Left lobe of liver (tissue), 2 donors: ENCODE measurements around the gene AP2B1. TPM values are rescaled to one million over a fixed set of nuclear protein-coding genes. Genes with fewer than 3 reads are reported as not detected.

Experiments
- ATAC-seq: fragments of 200-7000 bp; cut with Tn5 transposase; one replicate; pipeline ENCODE4 v1.9.1; 2020; ENCODE audit warnings: mild to moderate bottlenecking, moderate library complexity
- DNase-seq: peaks from one replicate; pipeline ENCODE4 v3.0.0-alpha.2; 2020; ENCODE audit warnings: low spot score
- total RNA-seq: library from RNA; stranded (reverse); gene quantifications from one replicate; pipeline ENCODE4 v1.2.1, GENCODE V29; 2021
- donor health status: DM: no; HTN: no; CAD: no; lungs with moderate emphysema.
- donor health status: DM: no; HTN: yes; CAD: no.

Gene AP2B1
- total RNA-seq, 1 donor from 2014 or later = 39.6 TPM

DNA sequence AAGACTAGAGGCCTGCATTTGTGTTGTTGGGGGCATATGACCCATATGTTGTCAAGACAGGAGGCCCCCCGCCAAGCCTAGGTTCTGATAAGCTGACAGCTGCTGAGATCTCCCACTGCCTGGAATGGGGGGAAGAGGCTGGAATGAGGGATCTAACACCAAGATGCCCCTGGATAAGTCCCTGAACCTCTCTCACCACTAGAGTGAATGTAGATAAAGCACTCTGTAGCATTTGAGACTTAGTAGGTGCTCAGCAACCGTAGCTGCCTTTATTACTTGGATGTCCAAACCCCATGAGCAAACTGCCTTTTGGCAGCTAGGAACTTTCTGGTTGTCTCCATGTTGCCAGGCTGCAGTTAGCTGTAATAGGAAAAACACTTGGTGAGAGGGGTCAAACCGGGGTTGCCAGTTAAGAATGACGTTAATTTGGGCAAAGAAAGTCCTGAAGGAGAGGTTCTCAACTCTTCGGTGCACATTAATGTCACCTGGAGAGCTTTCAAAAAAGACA is 139.9 kb downstream of the AP2B1 start:
- ATAC-seq = no peak
- DNase-seq = no peak

DNA sequence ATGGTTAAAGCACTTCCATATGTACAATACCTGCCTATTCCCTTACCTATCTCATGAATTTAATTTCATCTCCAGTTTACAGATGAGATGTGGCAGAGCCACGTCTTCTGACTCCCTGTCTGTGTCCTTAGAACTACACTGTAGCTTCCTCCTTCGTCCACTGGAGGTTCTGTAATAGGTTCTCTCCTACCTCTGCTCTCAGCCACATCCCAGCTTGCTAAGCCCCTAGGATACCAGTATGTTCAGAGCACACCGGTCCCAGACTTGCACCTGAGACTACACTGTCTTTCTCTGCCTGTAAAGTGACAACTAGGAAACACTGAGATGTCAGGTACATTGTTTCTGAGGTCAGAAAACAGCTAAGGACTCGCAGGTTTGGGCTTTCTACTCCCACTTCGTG is 140.5 kb downstream of the AP2B1 start:
- DNase-seq = no peak
- ATAC-seq = no peak

DNA sequence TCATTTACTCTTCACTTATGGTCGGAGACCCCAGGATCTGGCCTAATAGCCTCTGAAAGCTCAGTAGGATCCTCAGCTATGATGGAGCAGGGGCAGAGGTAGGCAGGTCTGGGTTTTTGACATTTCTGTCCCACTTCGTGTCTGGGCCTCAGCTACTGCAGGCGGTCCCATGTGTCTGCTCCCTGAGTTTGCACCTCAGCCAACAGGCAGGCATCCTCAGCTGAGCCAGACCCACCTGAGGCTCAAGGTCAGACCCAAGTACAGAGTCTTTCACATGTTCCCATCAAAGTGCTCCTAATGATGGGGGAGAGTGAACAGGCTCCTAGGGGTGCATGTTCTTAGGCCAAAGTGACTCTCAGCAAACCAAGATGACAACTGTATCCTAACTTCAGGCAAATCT is 141.4 kb downstream of the AP2B1 start:
- DNase-seq (no peak), ATAC-seq (no peak)

- ATAC-seq (no peak), DNase-seq (peak; percentile 31)
Observed at GRCh38 chr17:35729405-35729833, 142.3 kb downstream of the AP2B1 start.

- ATAC-seq (no peak), DNase-seq (peak; percentile 5)
Observed at GRCh38 chr17:35730400-35731005, 143.4 kb downstream of the AP2B1 start.

GRCh38 chr17:35731239-35731916 is 144.3 kb downstream of the AP2B1 start, which contains the start of gene RASL10B:
RASL10B (plus strand) TSS chr17:35731639; CDS start chr17:35735185, 3,546 bp downstream.
- DNase-seq (peak; percentile 44), ATAC-seq (peak; percentile 89)

DNA sequence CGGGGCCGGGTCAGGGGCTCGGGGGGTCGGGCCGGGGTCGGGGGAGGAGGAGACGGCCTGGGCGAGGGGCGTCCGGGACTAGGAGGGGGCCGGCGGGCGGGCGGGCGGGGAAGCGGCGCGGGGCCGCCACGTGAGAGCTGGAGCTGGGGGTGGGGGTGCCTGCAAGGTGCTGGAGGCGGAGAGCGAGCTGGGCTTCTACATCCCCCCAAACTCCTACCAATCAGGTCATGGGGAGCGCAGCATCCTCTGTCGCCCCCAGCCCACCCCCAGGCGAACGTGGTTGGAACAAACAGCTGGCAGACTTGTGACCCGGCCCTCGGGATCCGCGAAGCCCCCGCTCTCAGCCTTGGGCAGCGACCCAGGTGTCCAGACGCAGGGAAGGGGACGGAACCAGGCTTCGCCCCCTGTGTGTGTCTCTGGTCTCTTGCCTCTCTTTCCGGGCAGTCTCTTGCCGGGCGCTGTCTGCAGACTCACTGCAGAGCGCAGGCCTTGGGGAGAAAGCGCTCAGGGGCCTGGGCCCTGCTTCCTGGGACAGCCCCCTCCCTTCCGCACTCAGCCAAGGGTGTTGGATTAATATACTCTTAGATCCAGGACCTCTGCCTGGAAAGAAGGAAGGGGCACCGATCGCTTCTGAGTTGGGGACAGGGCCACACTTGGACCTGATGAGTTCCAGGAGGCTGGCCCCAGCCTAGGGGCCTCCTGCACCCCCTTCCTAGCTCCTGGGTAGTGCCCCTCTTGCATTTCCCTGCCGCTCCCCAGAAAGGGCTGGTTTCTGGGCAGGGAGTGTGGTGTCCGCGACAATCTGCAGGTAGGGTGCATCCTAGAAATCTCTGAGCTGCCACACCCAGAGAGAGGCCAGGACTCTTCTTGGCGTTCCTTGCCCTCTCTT is 145.0 kb downstream of the AP2B1 start:
- DNase-seq (peak; percentile 42), ATAC-seq (peak; percentile 12)

GRCh38 chr17:35732806-35733136 is 145.6 kb downstream of the AP2B1 start:
- ATAC-seq (no peak), DNase-seq (no peak)

- DNase-seq (no peak), ATAC-seq (no peak)
Observed at GRCh38 chr17:35733366-35733765, 146.2 kb downstream of the AP2B1 start.

DNA sequence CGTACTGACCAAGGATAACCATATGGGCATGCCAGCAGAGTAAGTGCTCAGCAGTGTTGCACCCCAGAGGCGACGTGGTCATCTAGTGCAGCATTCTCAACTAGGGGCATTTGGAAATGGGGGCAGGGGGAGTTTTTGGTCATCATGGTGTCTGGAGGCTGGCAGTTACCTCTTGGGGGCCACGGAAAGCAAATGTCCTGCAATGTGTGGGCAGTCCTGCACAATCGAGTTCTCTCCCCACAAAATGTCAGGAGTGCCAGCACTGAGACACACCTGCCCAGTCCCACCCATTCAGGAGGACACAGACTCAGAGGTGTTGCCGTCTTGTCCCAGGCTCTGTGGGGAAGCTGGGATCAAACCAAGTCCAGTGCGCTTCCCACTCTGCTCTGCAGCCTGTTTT is 147.3 kb downstream of the AP2B1 start:
- DNase-seq = no peak
- no peak for ATAC-seq

- no peak for ATAC-seq
- DNase-seq = no peak
Observed at GRCh38 chr17:35735036-35735805, 148.1 kb downstream of the AP2B1 start.

GRCh38 chr17:35736236-35736635 is 149.1 kb downstream of the AP2B1 start:
- ATAC-seq = no peak
- no peak for DNase-seq

DNA sequence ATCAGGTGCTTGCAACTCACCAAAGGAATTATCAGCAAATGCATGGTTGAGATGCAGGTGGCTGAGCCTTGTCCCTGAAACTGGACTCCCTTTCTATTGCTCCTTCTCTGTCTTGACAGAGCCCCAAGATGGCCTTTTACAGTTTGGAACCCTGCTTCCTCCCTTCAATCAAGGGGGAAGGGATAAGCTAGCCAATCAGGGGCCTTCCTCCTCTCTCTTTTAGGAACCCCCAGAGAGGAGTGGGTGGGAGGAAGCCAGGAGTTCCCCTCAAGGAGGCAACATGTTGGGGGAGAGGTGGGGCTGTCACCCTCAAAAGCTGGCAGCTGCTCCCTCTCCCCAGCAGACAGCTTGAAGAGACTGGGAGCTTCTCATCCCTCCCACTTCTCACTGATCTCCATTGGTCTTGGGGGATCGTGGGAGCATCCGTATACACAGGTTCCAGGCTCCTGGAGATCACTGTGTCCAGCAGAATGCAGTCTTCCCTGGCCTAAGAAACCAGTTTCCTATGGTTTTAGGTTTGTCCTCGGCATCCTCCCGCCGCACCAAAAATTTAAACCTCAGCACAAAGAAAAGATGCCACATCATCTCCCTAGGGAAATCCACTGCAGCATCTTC is 151.5 kb downstream of the AP2B1 start:
- ATAC-seq (no peak), DNase-seq (no peak)

DNA sequence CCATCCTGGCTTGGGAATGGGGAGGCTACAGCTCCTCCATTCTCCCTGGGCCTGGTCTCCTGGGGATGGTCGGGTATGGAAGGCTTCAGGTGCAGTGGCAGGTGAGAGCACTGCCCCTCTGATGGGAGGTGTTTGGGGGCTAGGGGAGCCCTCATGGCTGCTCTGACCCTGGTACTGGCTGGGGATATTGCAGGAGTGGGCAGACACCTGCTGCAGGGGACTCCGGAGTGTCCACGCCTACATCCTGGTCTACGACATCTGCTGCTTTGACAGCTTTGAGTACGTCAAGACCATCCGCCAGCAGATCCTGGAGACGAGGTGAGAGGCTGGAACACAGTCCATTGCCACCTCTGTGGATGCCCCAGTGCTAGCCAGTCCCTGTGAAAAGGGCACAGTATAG is 153.1 kb downstream of the AP2B1 start:
- no peak for ATAC-seq
- DNase-seq = no peak

- ATAC-seq (peak; percentile 45), DNase-seq (no peak)
Observed at GRCh38 chr17:35740997-35741931, 154.1 kb downstream of the AP2B1 start.

- DNase-seq (no peak), ATAC-seq (no peak)
Observed at GRCh38 chr17:35742496-35742895, 155.4 kb downstream of the AP2B1 start.

- DNase-seq (no peak), ATAC-seq (no peak)
Observed at GRCh38 chr17:35742896-35743477, 155.9 kb downstream of the AP2B1 start.

DNA sequence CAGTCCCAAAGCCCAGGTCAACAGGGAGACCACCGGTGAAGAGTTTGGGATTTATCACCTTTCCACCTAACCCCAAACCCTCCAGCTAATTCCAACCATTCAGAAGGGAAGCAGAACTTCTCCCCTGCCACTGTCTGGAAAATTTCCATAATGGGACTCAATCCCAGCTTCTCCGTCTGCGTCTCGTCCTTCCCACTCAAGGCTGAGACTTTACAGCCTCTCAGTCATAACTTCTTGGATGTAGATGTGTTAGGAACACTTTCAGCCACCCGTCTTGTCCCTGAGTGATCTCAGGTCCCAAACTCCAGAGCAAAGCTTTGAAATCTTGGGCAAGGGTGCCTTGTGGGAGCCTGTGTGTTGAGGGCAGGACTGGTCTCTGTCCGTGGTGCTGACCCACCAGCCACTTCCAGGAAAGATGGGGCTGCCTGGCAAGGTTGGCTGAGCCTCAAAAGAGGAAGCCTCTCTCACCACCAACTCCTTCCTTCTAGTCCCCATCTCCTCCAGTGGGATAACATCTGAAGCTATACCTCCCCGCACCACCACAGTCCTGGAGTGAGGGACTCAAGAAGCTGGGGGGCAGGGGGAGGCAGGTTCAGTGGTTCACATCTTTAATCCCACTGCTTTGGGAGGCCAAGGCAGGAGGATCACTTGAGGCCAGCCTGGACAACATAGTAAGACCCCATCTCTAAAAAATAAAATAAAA is 156.7 kb downstream of the AP2B1 start:
- no peak for ATAC-seq
- DNase-seq = no peak
